Mesenteric fat pad (tissue), 1 donor: ENCODE results near the gene HIF1AN. TPM values are rescaled to one million over a fixed set of nuclear protein-coding genes. Genes with fewer than 3 reads are reported as not detected.
"Not testable (repeated sequence)": the region's sequence is repeated elsewhere in the genome, so short reads cannot be mapped to it uniquely, and the experiment has no call there.

Experiments
- DNase-seq: peaks from one replicate; pipeline ENCODE4 v3.0.0-alpha.2; 2020; ENCODE audit warnings: low spot score
- total RNA-seq: library from RNA; stranded (reverse); fragmentation: NEBNext Ultra II Directional; extraction: Animal tissue kit (Norgen Biotek cat#: 25700); gene quantifications from one replicate; pipeline ENCODE4 v1.2.1, GENCODE V29; 2021
- donor health status: DM: yes; HTN: yes; CAD: no.

Gene HIF1AN
- total RNA-seq, 1 donor from 2014 or later = 29.2 TPM

GRCh38 chr10:100565206-100565985 is 29.7 kb downstream of the HIF1AN start:
- peak; percentile 62 for DNase-seq

- DNase-seq = peak; percentile 30
Observed at GRCh38 chr10:100566561-100566960, 30.8 kb downstream of the HIF1AN start.

GRCh38 chr10:100567249-100567648 is 31.5 kb downstream of the HIF1AN start:
- DNase-seq = peak; percentile 76

GRCh38 chr10:100567826-100568225 is 32.1 kb downstream of the HIF1AN start:
- peak; percentile 28 for DNase-seq

- DNase-seq = peak; percentile 28
Observed at GRCh38 chr10:100568912-100569311, 33.2 kb downstream of the HIF1AN start.

GRCh38 chr10:100569687-100570481 is 34.1 kb downstream of the HIF1AN start:
- peak; percentile 79 for DNase-seq

GRCh38 chr10:100570506-100570905 is 34.8 kb downstream of the HIF1AN start:
- peak; percentile 22 for DNase-seq

- peak; percentile 69 for DNase-seq
Observed at GRCh38 chr10:100571084-100571856, 35.5 kb downstream of the HIF1AN start.

GRCh38 chr10:100575146-100575545 is 39.4 kb downstream of the HIF1AN start:
- not testable (repeated sequence) for DNase-seq

- DNase-seq = no peak
Observed at GRCh38 chr10:100575585-100576281, 40.0 kb downstream of the HIF1AN start.

GRCh38 chr10:100576282-100576635 is 40.5 kb downstream of the HIF1AN start:
- no peak for DNase-seq

- DNase-seq = no peak
Observed at GRCh38 chr10:100579261-100580090, 43.7 kb downstream of the HIF1AN start.

- no peak for DNase-seq
Observed at GRCh38 chr10:100586959-100587358, 51.2 kb downstream of the HIF1AN start.

- no peak for DNase-seq
Observed at GRCh38 chr10:100598166-100598565, 62.4 kb downstream of the HIF1AN start.

GRCh38 chr10:100600218-100600617 is 64.5 kb downstream of the HIF1AN start:
- no peak for DNase-seq

- DNase-seq = no peak
Observed at GRCh38 chr10:100607439-100607838, 71.7 kb downstream of the HIF1AN start.
